OCI-LY1 (cell line): Measurements from ENCODE around the gene UTP25.

ENCODE experiments used
- H2AFZ ChIP-seq: fragments of 200-600 bp; sonication (generic), shearing (Covaris generic); 2 replicates; pipeline ENCODE4 v1.6.0; 2014; ENCODE audit warnings: antibody characterized with exemption, mild to moderate bottlenecking, low read length
- H3F3A ChIP-seq: fragments of 200-600 bp; sonication (generic), shearing (Covaris generic); 2 replicates; pipeline ENCODE4 v1.6.0; 2014; ENCODE audit warnings: mild to moderate bottlenecking, antibody characterized with exemption, low read length, moderate library complexity; ENCODE audit not compliant: insufficient read depth
- H3K27ac ChIP-seq: fragments of 200-600 bp; sonication (generic); 2 replicates; pipeline ENCODE4 v1.5.1; 2014; ENCODE audit warnings: low read length, mixed run types, mild to moderate bottlenecking, low read depth; ENCODE audit not compliant: poor library complexity, severe bottlenecking
- H3K27me3 ChIP-seq: fragments of 200-600 bp; sonication (generic); 2 replicates; pipeline ENCODE4 v1.6.0; 2014; ENCODE audit warnings: antibody characterized with exemption, mild to moderate bottlenecking, low read length, moderate library complexity; ENCODE audit not compliant: insufficient read depth
- H3K36me3 ChIP-seq: fragments of 200-600 bp; sonication (generic); 2 replicates; pipeline ENCODE4 v1.6.1; 2014; ENCODE audit warnings: mild to moderate bottlenecking, antibody characterized with exemption, low read length, moderate library complexity, mixed read lengths; ENCODE audit not compliant: insufficient read depth
- H3K4me1 ChIP-seq: fragments of 200-600 bp; sonication (generic); 2 replicates; pipeline ENCODE4 v1.5.1; 2014; ENCODE audit warnings: mild to moderate bottlenecking, low read length, moderate library complexity; ENCODE audit not compliant: insufficient read depth, severe bottlenecking
- H3K4me2 ChIP-seq: fragments of 200-600 bp; sonication (generic), shearing (Covaris generic); 2 replicates; pipeline ENCODE4 v1.6.1; 2014; ENCODE audit warnings: low read length
- H3K4me3 ChIP-seq: fragments of 200-600 bp; sonication (generic); 2 replicates; pipeline ENCODE4 v1.5.1; 2014; ENCODE audit warnings: low read length, low read depth, mild to moderate bottlenecking, mixed read lengths; ENCODE audit not compliant: poor library complexity, severe bottlenecking
- H3K79me2 ChIP-seq: fragments of 200-600 bp; shearing (Covaris generic); 2 replicates; pipeline ENCODE4 v1.6.1; 2016; ENCODE audit warnings: mixed run types, low read length, mixed read lengths; ENCODE audit not compliant: insufficient read depth
- H3K9ac ChIP-seq: fragments of 200-600 bp; sonication (generic), shearing (Covaris generic); 2 replicates; pipeline ENCODE4 v1.6.1; 2014; ENCODE audit warnings: mild to moderate bottlenecking, low read length, mixed read lengths
- H3K9me2 ChIP-seq: fragments of 200-600 bp; sonication (generic), shearing (Covaris generic); 2 replicates; pipeline ENCODE4 v1.6.1; 2014; ENCODE audit warnings: low read depth, mild to moderate bottlenecking, low read length, mixed read lengths
- H3K9me3 ChIP-seq: fragments of 200-600 bp; shearing (Covaris generic); 2 replicates; pipeline ENCODE4 v1.6.1; 2014; ENCODE audit warnings: low read length, mixed read lengths
- H4K20me1 ChIP-seq: fragments of 200-600 bp; sonication (generic), shearing (Covaris generic); 2 replicates; pipeline ENCODE4 v1.6.0; 2016; ENCODE audit warnings: mild to moderate bottlenecking, low read length; ENCODE audit not compliant: insufficient read depth
- EZH2 ChIP-seq: fragments of 200-600 bp; sonication (generic), shearing (Covaris generic); IDR thresholded peaks from 2 replicates; pipeline ENCODE4 v1.8.0; 2017; ENCODE audit warnings: borderline replicate concordance, mixed run types, mild to moderate bottlenecking, antibody characterized with exemption, low read length, moderate library complexity, mixed read lengths
- TF ChIP-seq, protein P1 (sequence below): fragments of 200-600 bp; sonication (generic), shearing (Covaris generic); IDR thresholded peaks from 2 replicates; pipeline ENCODE4 v1.5.1; 2017; ENCODE audit warnings: mild to moderate bottlenecking, antibody characterized with exemption, low read length, moderate library complexity, mixed read lengths

Gene UTP25

GRCh38 chr1:209783386-209783785 is 44.4 kb upstream of the UTP25 start:
- Histone ChIP-seq H3F3A (no peaks in the 10 kb centered on the region), H3K27ac (no peak overlapping the region), H3K36me3 (peaks cover 24% of the 10 kb centered on the region), H3K9me3 (peaks cover 3% of the 10 kb centered on the region; the same call in 1 of the 2 replicates), H4K20me1 (no peaks in the 10 kb centered on the region), H3K79me2 (no peaks in the 10 kb centered on the region), H2AFZ (no peak overlapping the region), H3K9me2 (no peaks in the 10 kb centered on the region), H3K4me1 (peaks cover 15% of the 10 kb centered on the region), H3K4me3 (peak overlapping the region; percentile 96), H3K9ac (peak overlapping the region; percentile 97), H3K27me3 (no peaks in the 10 kb centered on the region), H3K4me2 (peak overlapping the region; percentile 90)
- TF ChIP-seq EZH2, result no peak
- TF ChIP-seq, protein P1, sequence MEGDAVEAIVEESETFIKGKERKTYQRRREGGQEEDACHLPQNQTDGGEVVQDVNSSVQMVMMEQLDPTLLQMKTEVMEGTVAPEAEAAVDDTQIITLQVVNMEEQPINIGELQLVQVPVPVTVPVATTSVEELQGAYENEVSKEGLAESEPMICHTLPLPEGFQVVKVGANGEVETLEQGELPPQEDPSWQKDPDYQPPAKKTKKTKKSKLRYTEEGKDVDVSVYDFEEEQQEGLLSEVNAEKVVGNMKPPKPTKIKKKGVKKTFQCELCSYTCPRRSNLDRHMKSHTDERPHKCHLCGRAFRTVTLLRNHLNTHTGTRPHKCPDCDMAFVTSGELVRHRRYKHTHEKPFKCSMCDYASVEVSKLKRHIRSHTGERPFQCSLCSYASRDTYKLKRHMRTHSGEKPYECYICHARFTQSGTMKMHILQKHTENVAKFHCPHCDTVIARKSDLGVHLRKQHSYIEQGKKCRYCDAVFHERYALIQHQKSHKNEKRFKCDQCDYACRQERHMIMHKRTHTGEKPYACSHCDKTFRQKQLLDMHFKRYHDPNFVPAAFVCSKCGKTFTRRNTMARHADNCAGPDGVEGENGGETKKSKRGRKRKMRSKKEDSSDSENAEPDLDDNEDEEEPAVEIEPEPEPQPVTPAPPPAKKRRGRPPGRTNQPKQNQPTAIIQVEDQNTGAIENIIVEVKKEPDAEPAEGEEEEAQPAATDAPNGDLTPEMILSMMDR, result no peak

GRCh38 chr1:209784265-209785169 is 43.3 kb upstream of the UTP25 start, which contains the start of gene C1orf74:
TSS of gene C1orf74 (minus strand) at chr1:209784559. CDS start at chr1:209783634, 925 bp downstream.
- no peaks in the 10 kb centered on the region for H3K27me3 ChIP-seq

GRCh38 chr1:209785592-209785991 is 42.2 kb upstream of the UTP25 start:
- H3K27me3 ChIP-seq, result no peaks in the 10 kb centered on the region
- H3K27ac ChIP-seq, result no peak overlapping the region
- peaks cover 3% of the 10 kb centered on the region; the same call in 1 of the 2 replicates for H3K9me3 ChIP-seq
- no peak for TF ChIP-seq EZH2
- TF ChIP-seq, protein P1, result no peak
- no peaks in the 10 kb centered on the region for H3K9me2 ChIP-seq
- H3K4me2 ChIP-seq, result no peak overlapping the region
- no peaks in the 10 kb centered on the region for H4K20me1 ChIP-seq
- H3K36me3 ChIP-seq, result peaks cover 24% of the 10 kb centered on the region
- H3K9ac ChIP-seq, result no peak overlapping the region
- H3K4me3 ChIP-seq, result no peak overlapping the region
- no peaks in the 10 kb centered on the region for H3F3A ChIP-seq
- H3K79me2 ChIP-seq, result no peaks in the 10 kb centered on the region
- H3K4me1 ChIP-seq, result peaks cover 15% of the 10 kb centered on the region
- no peak overlapping the region for H2AFZ ChIP-seq

More at GRCh38 chr1:209784265-209785169, 43.3 kb upstream of the UTP25 start, which contains the start of gene C1orf74:
- H3K9me3 ChIP-seq, result peaks cover 3% of the 10 kb centered on the region; the same call in 1 of the 2 replicates
- H3F3A ChIP-seq, result no peaks in the 10 kb centered on the region
- TF ChIP-seq, protein P1, result no peak
- TF ChIP-seq EZH2, result no peak
- H3K9ac ChIP-seq, result peak within 1 kb of the TSS; percentile 97
- H2AFZ ChIP-seq, result peak within 1 kb of the TSS; percentile 22
- no peaks in the 10 kb centered on the region for H4K20me1 ChIP-seq
- peak within 1 kb of the TSS; percentile 96 for H3K4me3 ChIP-seq
- no peaks in the 10 kb centered on the region for H3K9me2 ChIP-seq
- H3K36me3 ChIP-seq, result peaks cover 24% of the 10 kb centered on the region
- H3K27ac ChIP-seq, result peak within 1 kb of the TSS; percentile 56
- H3K79me2 ChIP-seq, result no peaks in the 10 kb centered on the region
- peak within 1 kb of the TSS; percentile 90 for H3K4me2 ChIP-seq
- H3K4me1 ChIP-seq, result peaks cover 15% of the 10 kb centered on the region
